SK-N-SH treated with all-trans-retinoic acid at 6 μM for 48 hours (cell line): Measurements from ENCODE around the gene MEIS2.

Source experiments
- ATAC-seq: fragments of 200-7000 bp; cut with Tn5 transposase; 3 replicates; pipeline ENCODE4 v1.9.1; 2020; ENCODE audit warnings: mild to moderate bottlenecking, moderate library complexity
- ARNTL ChIP-seq: fragments of 450-650 bp; formaldehyde crosslinking; IDR thresholded peaks from 2 replicates; pipeline ENCODE4 v1.5.0; 2020; ENCODE audit warnings: low read depth, mild to moderate bottlenecking, moderate library complexity, borderline replicate concordance
- CSDC2 ChIP-seq: fragments of 250-450 bp; sonication (Bioruptor Pico); IDR thresholded peaks from 2 replicates; pipeline ENCODE4 v1.5.0; 2020; ENCODE audit warnings: mild to moderate bottlenecking, moderate library complexity
- ESRRG ChIP-seq: fragments of 250-450 bp; sonication (Bioruptor Pico); IDR thresholded peaks from 2 replicates; pipeline ENCODE4 v1.6.1; 2021; ENCODE audit warnings: mild to moderate bottlenecking
- GLIS3 ChIP-seq: fragments of 250-450 bp; sonication (Bioruptor Pico); IDR thresholded peaks from 2 replicates; pipeline ENCODE4 v1.5.0; 2020; ENCODE audit warnings: mild to moderate bottlenecking, moderate library complexity
- ISL1 ChIP-seq: fragments of 250-450 bp; sonication (Bioruptor Pico); IDR thresholded peaks from 2 replicates; pipeline ENCODE4 v2.1.2; 2022; ENCODE audit warnings: mild to moderate bottlenecking, moderate library complexity
- OSR1 ChIP-seq: fragments of 250-450 bp; sonication (Bioruptor Pico); IDR thresholded peaks from 2 replicates; pipeline ENCODE4 v1.8.0; 2022; ENCODE audit warnings: moderate library complexity, mild to moderate bottlenecking, inconsistent platforms
- PPARA ChIP-seq: fragments of 250-450 bp; sonication (Bioruptor Pico); IDR thresholded peaks from 2 replicates; pipeline ENCODE4 v1.5.0; 2020; ENCODE audit warnings: mild to moderate bottlenecking, borderline replicate concordance
- SNAI2 ChIP-seq: fragments of 250-450 bp; sonication (Bioruptor Pico); IDR thresholded peaks from 2 replicates; pipeline ENCODE4 v1.5.0; 2020; ENCODE audit warnings: mild to moderate bottlenecking, moderate library complexity
- TCF4 ChIP-seq: fragments of 250-450 bp; sonication (Bioruptor Pico); IDR thresholded peaks from 2 replicates; pipeline ENCODE4 v1.8.0; 2021; ENCODE audit warnings: mild to moderate bottlenecking, moderate library complexity, borderline replicate concordance
- TOX ChIP-seq: fragments of 250-450 bp; sonication (Bioruptor Pico); IDR thresholded peaks from 2 replicates; pipeline ENCODE4 v1.8.0; 2021; ENCODE audit warnings: mild to moderate bottlenecking, moderate library complexity, borderline replicate concordance
- ZC3H10 ChIP-seq: fragments of 250-450 bp; sonication (Bioruptor Pico); IDR thresholded peaks from 2 replicates; pipeline ENCODE4 v1.5.1; 2021; ENCODE audit warnings: mild to moderate bottlenecking, moderate library complexity
- ZFP3 ChIP-seq: fragments of 250-450 bp; sonication (Bioruptor Pico); IDR thresholded peaks from 2 replicates; pipeline ENCODE4 v1.5.0; 2020; ENCODE audit warnings: mild to moderate bottlenecking, moderate library complexity
- ZFP30 ChIP-seq: fragments of 450-650 bp; formaldehyde crosslinking; IDR thresholded peaks from 2 replicates; pipeline ENCODE4 v1.5.0; 2022; ENCODE audit warnings: mild to moderate bottlenecking, moderate library complexity
- ZNF565 ChIP-seq: fragments of 450-650 bp; formaldehyde crosslinking; conservative IDR thresholded peaks from 2 replicates; pipeline ENCODE4 v1.5.0; 2020; ENCODE audit warnings: low read depth, mild to moderate bottlenecking, moderate library complexity
- ZNF70 ChIP-seq: fragments of 450-650 bp; formaldehyde crosslinking; IDR thresholded peaks from 2 replicates; pipeline ENCODE4 v1.5.0; 2020; ENCODE audit warnings: mild to moderate bottlenecking, moderate library complexity
- ZNF8 ChIP-seq: fragments of 450-650 bp; formaldehyde crosslinking; IDR thresholded peaks from 2 replicates; pipeline ENCODE4 v1.5.0; 2020; ENCODE audit warnings: mild to moderate bottlenecking, moderate library complexity
- TF ChIP-seq, protein P1 (sequence below): fragments of 250-450 bp; sonication (Bioruptor Pico); IDR thresholded peaks from 2 replicates; pipeline ENCODE4 v1.8.0; 2021; ENCODE audit warnings: low read depth, mild to moderate bottlenecking, moderate library complexity, borderline replicate concordance
- TF ChIP-seq, protein P2 (sequence below): fragments of 250-450 bp; sonication (Bioruptor Pico); IDR thresholded peaks from 2 replicates; pipeline ENCODE4 v1.5.0; 2020; ENCODE audit warnings: mild to moderate bottlenecking, moderate library complexity
- TF ChIP-seq, protein P3 (sequence below): fragments of 250-450 bp; sonication (Bioruptor Pico); IDR thresholded peaks from 2 replicates; pipeline ENCODE4 v1.5.1; 2021; ENCODE audit warnings: mild to moderate bottlenecking, moderate library complexity
- TF ChIP-seq, protein P4 (sequence below): fragments of 250-450 bp; sonication (Bioruptor Pico); IDR thresholded peaks from 2 replicates; pipeline ENCODE4 v1.8.0; 2020; ENCODE audit warnings: mild to moderate bottlenecking, moderate library complexity, borderline replicate concordance
- TF ChIP-seq, protein P5 (sequence below): fragments of 250-450 bp; sonication (Bioruptor Pico); IDR thresholded peaks from 2 replicates; pipeline ENCODE4 v1.5.1; 2020; ENCODE audit warnings: low read depth, mild to moderate bottlenecking, moderate library complexity

The MEIS2 gene

DNA sequence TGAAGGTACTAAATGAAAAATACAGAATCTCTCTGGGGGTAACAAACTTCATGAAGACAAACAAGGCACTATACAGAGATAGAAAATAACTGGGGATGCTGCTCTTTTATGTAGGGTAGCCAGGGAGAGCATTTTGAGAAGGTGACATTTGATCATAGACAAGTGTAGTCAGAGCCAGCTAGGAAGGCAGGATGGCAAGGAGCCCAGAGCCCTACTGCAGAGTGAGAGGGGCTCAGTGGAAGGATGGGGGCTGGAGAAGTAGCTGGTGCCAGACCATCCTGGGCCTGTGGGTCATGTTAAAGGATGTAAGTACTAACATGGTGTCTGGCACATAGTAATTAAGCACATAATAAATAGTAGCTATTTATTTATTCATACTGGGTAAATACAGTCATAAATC is 133.6 kb downstream of the MEIS2 start:
- TF ChIP-seq GLIS3 (no peak), ISL1 (CRISPR knock-in tag) (no peak)
- TF ChIP-seq, all 23 proteins: peak for 0
- no peak for ATAC-seq

DNA sequence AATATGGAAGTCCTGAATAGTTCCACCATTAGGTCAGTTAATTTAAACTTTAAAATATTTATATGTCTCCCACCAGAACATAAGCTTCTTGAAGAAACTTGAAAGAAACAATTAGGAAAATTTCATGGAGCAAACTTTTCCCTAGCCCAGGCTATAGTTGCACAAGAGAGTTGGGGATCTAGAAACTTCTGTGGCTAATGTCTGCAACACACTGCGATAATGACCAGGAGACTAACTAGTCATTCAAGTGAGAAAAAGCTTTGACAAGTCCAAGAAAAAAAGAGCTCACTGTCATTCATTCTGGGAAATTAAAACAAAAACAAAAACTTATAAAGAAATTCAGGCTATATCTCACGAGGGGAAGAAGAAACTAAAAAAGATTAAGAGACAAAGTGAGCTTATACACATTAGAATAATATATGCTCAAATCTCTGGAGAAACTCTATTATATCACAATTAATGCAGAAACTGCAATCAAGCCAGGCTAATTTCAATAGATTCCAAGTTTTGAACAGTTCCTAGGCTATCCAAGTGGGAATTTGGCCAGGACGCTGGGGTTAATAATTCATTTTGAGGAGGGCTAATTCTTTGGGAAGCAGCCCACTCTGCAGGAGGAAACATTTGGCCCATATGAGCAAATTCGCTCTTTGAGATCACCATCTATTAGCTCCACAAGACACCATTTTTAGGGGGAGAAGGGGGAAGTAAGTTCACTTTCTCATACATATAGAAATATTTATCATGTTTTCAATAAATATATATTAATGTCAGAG is 134.6 kb downstream of the MEIS2 start:
- no peak for ATAC-seq
- TF ChIP-seq ISL1 (CRISPR knock-in tag): no peak
- no peak for TF ChIP-seq ZFP30 (CRISPR knock-in tag)
- TF ChIP-seq, protein P1, sequence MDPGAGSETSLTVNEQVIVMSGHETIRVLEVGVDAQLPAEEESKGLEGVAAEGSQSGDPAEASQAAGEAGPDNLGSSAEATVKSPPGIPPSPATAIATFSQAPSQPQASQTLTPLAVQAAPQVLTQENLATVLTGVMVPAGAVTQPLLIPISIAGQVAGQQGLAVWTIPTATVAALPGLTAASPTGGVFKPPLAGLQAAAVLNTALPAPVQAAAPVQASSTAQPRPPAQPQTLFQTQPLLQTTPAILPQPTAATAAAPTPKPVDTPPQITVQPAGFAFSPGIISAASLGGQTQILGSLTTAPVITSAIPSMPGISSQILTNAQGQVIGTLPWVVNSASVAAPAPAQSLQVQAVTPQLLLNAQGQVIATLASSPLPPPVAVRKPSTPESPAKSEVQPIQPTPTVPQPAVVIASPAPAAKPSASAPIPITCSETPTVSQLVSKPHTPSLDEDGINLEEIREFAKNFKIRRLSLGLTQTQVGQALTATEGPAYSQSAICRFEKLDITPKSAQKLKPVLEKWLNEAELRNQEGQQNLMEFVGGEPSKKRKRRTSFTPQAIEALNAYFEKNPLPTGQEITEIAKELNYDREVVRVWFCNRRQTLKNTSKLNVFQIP (CRISPR knock-in tag): no peak
- no peak for TF ChIP-seq ZFP3 (CRISPR knock-in tag)
- TF ChIP-seq, protein P2, sequence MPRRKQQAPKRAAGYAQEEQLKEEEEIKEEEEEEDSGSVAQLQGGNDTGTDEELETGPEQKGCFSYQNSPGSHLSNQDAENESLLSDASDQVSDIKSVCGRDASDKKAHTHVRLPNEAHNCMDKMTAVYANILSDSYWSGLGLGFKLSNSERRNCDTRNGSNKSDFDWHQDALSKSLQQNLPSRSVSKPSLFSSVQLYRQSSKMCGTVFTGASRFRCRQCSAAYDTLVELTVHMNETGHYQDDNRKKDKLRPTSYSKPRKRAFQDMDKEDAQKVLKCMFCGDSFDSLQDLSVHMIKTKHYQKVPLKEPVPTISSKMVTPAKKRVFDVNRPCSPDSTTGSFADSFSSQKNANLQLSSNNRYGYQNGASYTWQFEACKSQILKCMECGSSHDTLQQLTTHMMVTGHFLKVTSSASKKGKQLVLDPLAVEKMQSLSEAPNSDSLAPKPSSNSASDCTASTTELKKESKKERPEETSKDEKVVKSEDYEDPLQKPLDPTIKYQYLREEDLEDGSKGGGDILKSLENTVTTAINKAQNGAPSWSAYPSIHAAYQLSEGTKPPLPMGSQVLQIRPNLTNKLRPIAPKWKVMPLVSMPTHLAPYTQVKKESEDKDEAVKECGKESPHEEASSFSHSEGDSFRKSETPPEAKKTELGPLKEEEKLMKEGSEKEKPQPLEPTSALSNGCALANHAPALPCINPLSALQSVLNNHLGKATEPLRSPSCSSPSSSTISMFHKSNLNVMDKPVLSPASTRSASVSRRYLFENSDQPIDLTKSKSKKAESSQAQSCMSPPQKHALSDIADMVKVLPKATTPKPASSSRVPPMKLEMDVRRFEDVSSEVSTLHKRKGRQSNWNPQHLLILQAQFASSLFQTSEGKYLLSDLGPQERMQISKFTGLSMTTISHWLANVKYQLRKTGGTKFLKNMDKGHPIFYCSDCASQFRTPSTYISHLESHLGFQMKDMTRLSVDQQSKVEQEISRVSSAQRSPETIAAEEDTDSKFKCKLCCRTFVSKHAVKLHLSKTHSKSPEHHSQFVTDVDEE (CRISPR knock-in tag): no peak
- TF ChIP-seq ESRRG (CRISPR knock-in tag): no peak
- no peak for TF ChIP-seq OSR1 (CRISPR knock-in tag)
- no peak for TF ChIP-seq TOX (CRISPR knock-in tag)
- no peak for TF ChIP-seq ZNF565 (CRISPR knock-in tag)
- no peak for TF ChIP-seq ZNF70 (CRISPR knock-in tag)
- TF ChIP-seq, protein P3, sequence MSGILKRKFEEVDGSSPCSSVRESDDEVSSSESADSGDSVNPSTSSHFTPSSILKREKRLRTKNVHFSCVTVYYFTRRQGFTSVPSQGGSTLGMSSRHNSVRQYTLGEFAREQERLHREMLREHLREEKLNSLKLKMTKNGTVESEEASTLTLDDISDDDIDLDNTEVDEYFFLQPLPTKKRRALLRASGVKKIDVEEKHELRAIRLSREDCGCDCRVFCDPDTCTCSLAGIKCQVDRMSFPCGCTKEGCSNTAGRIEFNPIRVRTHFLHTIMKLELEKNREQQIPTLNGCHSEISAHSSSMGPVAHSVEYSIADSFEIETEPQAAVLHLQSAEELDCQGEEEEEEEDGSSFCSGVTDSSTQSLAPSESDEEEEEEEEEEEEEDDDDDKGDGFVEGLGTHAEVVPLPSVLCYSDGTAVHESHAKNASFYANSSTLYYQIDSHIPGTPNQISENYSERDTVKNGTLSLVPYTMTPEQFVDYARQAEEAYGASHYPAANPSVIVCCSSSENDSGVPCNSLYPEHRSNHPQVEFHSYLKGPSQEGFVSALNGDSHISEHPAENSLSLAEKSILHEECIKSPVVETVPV (CRISPR knock-in tag): no peak
- no peak for TF ChIP-seq TCF4 (CRISPR knock-in tag)
- no peak for TF ChIP-seq SNAI2 (CRISPR knock-in tag)
- TF ChIP-seq ARNTL (CRISPR knock-in tag): no peak
- TF ChIP-seq ZC3H10 (CRISPR knock-in tag): no peak
- no peak for TF ChIP-seq ZNF8 (CRISPR knock-in tag)
- TF ChIP-seq, protein P4, sequence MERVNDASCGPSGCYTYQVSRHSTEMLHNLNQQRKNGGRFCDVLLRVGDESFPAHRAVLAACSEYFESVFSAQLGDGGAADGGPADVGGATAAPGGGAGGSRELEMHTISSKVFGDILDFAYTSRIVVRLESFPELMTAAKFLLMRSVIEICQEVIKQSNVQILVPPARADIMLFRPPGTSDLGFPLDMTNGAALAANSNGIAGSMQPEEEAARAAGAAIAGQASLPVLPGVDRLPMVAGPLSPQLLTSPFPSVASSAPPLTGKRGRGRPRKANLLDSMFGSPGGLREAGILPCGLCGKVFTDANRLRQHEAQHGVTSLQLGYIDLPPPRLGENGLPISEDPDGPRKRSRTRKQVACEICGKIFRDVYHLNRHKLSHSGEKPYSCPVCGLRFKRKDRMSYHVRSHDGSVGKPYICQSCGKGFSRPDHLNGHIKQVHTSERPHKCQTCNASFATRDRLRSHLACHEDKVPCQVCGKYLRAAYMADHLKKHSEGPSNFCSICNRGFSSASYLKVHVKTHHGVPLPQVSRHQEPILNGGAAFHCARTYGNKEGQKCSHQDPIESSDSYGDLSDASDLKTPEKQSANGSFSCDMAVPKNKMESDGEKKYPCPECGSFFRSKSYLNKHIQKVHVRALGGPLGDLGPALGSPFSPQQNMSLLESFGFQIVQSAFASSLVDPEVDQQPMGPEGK: no peak

DNA sequence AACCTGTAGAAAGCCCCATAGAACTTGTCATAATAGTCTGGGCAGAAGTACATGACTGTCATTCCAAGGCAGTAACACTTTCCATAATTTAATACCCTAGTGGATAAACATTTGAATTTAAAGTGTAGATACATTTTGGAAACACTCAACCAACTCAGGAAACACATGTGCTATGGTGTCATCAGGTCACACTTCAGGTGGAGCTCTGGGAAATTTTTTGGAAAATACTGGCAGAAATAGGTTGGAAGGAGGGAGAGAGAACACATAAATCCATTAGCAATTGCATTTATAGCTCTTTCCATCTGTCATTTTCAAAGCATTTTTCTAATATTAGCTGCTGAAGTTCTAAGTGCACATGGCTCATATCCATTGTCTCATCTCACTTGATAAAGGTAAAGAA is 135.7 kb downstream of the MEIS2 start:
- no peak for ATAC-seq
- no peak for TF ChIP-seq ZNF565 (CRISPR knock-in tag)
- TF ChIP-seq OSR1 (CRISPR knock-in tag): no peak
- TF ChIP-seq ARNTL (CRISPR knock-in tag): no peak
- TF ChIP-seq, protein P5, sequence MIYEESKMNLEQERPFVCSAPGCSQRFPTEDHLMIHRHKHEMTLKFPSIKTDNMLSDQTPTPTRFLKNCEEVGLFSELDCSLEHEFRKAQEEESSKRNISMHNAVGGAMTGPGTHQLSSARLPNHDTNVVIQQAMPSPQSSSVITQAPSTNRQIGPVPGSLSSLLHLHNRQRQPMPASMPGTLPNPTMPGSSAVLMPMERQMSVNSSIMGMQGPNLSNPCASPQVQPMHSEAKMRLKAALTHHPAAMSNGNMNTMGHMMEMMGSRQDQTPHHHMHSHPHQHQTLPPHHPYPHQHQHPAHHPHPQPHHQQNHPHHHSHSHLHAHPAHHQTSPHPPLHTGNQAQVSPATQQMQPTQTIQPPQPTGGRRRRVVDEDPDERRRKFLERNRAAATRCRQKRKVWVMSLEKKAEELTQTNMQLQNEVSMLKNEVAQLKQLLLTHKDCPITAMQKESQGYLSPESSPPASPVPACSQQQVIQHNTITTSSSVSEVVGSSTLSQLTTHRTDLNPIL (CRISPR knock-in tag): no peak
- no peak for TF ChIP-seq TOX (CRISPR knock-in tag)
- no peak for TF ChIP-seq ISL1 (CRISPR knock-in tag)
- no peak for TF ChIP-seq PPARA (CRISPR knock-in tag)
- no peak for TF ChIP-seq SNAI2 (CRISPR knock-in tag)
- TF ChIP-seq, protein P2 (CRISPR knock-in tag): no peak
- TF ChIP-seq, protein P3 (CRISPR knock-in tag): no peak
- TF ChIP-seq ZFP30 (CRISPR knock-in tag): no peak
- no peak for TF ChIP-seq ZNF70 (CRISPR knock-in tag)
- no peak for TF ChIP-seq GLIS3
- TF ChIP-seq ZFP3 (CRISPR knock-in tag): no peak
- TF ChIP-seq ZNF8 (CRISPR knock-in tag): no peak
- no peak for TF ChIP-seq CSDC2 (CRISPR knock-in tag)
